ENCODE measurements around the gene ITGA11.

DNA sequence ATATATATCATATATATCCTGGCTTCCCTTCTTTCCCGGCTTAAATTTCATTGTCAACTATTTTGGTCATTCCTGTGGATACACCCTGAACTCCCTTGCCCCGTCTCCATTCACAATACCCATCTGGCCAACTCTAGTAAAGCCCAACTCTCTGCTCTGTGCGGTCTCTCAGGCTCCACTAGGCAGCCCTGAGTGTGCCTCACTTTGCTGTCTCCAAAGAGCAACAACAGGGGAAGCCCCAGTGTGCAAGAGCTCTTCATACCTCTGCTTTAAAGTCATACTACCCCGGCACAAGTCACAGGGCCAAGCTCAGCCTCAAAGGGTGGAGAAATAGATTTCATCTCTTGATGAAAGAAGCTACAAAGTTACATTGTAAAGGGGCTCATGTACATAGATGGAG lies 173.3 kb downstream of the ITGA11 start:
- TF ChIP-seq USF2 (IDR thresholded peaks at IDR 0.05; ENCODE audit: low read depth, low read length) (no peak), RFX5 (IDR thresholded peaks at IDR 0.05; ENCODE audit: low read depth, low read length) (no peak), CTCF (conservative IDR thresholded peaks at IDR 0.05; ENCODE audit: low read depth, low read length) (no peak), POLR2A (IDR thresholded peaks at IDR 0.05; ENCODE audit: low read depth, low read length) (no peak), MXI1 (IDR thresholded peaks at IDR 0.05; ENCODE audit: borderline replicate concordance, low read depth, low read length) (no peak)

Data from IMR-90 (cell line).